GM19438 (cell line): ENCODE measurements around the gene VPS37C.
"Not testable (repeated sequence)": the region's sequence is repeated elsewhere in the genome, so short reads cannot be mapped to it uniquely, and the experiment has no call there.

Source experiments
- ATAC-seq: cut with Tn5 transposase; IDR thresholded peaks from one replicate; pipeline ENCODE4 v1.9.1; 2021; ENCODE audit warnings: low read depth; ENCODE audit not compliant: unreplicated experiment

Gene VPS37C

DNA sequence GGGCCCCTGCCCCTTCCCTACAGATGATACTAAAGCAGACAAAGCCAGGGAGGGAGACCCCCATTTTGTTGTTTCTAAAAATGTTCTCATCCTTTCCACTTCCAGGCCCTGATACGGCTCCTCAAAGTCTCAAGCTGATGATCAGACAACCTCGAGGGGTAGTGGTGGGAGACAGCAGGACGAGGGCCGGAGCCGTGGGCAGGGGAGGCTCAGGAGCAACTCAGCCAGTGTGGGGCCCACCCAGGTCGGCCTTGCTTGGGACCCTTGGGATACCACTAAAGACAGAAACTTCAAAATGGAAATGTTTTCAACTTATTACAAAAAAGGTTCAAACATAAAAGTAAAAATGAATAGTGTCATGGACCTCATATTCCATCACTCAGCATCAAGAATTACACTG lies 15.2 kb upstream of the VPS37C start:
- no peak for ATAC-seq

DNA sequence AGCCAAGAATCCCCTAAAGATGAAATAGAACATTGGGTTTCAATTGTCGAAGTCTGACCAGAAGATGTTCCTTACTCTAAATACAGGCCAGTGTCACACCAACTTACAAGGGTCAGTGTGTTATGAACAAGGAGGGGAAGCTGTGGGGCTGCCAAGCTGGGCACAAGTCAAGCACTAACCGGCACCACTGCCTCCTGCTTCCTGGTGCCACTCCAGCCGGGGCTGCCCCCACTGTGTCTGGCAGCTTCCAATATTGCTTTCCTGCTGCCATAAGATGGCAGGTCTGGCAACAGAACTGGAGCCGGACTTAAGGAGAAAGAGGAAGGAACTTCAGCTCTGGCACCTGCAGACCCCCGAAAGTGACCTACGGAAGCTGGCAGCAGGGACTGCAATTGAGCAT lies 13.7 kb upstream of the VPS37C start:
- no peak for ATAC-seq

DNA sequence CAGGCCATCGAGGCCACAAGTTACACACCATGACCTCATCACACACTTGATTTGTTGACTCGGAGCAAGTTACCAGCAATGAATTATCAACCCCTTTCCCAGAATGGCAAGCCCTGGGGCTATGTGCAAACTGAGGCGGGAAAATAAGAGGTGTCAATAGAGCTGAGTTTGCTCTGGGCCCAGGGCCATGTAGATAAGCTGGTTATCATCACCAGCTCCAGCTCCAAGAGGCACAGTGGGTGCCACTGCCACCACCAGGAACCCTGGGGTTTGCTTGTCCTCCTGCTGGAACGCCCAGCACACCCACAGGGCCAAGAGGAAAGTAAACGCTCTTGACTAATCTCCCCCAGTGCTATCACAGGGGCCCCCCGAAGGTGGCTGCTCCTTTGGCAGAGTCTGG lies 13.0 kb upstream of the VPS37C start:
- no peak for ATAC-seq

DNA sequence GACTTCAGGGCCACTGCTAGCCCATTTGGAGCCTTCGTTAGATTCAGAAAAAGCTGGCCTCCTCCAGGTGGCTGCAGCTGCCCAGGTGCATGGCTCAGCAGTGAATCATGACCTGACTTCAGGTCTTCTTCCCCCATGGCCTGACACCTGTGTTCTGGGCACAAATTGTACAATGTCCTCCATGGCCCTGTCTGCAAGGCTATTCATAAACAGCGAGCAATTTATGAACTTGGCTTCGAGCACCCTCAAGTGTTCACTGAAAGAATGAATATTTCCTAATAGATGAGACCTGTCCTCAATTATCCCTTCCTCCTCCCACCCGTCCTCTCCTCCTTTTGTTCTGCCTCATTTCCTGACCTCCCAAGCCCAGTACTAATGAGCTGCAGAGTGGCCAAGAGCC lies 12.2 kb upstream of the VPS37C start:
- ATAC-seq: no peak

DNA sequence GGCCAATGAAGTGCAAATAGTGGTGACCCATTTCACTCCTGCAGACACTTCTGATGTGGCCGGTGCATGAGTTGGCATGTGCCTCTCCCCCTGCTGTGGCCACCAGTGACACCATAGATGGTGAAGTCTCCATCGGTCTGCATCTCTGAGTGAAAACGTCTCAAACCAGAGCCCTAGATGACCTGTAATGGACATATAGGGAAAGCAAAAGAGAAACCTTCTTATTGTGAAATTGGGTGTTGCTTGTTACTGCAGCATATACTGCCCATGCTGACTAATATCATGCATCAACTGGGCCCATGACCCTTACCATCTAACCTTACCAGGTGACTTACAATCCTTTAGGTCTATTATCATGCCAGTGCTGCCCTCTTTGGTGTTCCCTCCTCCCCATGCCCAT lies 11.7 kb upstream of the VPS37C start:
- ATAC-seq: no peak

DNA sequence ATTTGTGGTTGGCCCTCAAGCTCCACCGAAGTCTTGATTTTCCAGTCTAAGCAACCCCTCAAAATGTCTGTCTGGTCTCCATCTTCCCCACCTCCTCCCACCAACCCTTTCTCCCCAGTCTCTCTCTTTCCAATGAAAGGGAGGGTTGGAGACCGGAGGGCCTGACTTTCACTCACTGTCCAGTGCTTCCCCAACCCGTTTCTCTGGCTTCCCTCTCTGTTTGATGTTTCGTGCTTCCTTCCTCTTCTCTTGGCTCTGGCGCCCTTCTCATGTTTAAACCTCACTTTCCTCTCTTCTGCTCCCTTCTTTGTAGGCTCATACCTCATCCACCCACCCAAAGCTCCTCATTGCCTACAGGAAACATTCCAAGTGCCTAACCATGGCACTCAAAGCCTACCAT lies 11.1 kb upstream of the VPS37C start:
- ATAC-seq: no peak

DNA sequence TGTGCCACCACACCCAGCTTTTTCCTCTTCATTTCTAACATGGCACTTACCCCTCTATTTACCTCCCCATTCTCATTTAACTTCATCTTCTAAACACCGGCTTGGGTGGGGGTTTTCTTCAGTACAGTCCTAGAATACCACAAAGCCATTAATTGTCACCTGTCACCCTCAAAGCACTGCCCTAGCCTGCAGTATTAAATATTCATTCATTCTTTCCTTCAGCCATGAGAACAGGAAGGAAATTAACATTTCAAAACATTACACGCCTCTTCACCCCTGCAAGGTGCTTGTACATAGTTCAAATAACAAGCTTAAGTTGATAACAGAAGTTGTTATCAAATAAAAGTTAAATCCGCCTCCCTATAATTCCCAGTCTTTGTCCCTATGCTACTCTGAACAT lies 10.7 kb upstream of the VPS37C start:
- ATAC-seq: no peak

DNA sequence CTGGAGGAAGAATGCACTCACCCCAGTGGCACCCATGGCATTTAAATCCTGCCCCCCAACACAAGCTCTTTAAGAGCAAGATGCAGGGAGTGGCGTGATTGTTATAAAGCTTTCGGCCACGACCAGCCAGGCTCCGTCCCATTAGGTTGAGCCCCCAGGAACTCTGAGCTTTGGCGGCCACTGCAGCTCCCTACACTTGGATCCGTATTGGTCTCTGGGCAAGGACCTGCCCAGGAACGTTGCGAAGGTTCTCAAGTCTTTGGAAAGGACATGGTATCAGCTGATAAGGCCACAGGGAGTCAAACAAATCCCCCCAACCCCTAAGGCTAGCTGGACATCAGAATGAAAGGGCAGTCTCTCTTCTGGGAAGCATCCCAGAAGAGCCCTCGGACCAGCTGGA lies 9.3 kb upstream of the VPS37C start:
- no peak for ATAC-seq

DNA sequence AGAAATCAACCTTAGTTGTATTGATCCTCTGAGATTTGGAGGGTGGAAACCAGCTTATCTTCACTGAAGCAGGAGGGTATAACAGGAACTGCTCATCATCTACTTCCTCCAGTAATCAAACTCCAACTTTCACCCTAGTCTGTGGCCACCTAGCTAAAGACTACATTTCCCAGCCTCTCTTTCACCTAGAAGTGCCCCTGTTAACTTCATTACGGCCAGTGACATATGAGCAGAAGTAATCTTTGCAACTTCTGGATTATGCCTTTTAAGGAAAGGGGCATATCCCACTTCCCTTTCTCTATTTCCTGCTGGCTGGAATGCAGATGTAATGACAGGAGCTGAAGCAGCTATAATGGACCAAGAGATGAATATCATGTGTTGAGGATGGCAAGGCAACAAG lies 7.6 kb upstream of the VPS37C start:
- ATAC-seq: no peak

DNA sequence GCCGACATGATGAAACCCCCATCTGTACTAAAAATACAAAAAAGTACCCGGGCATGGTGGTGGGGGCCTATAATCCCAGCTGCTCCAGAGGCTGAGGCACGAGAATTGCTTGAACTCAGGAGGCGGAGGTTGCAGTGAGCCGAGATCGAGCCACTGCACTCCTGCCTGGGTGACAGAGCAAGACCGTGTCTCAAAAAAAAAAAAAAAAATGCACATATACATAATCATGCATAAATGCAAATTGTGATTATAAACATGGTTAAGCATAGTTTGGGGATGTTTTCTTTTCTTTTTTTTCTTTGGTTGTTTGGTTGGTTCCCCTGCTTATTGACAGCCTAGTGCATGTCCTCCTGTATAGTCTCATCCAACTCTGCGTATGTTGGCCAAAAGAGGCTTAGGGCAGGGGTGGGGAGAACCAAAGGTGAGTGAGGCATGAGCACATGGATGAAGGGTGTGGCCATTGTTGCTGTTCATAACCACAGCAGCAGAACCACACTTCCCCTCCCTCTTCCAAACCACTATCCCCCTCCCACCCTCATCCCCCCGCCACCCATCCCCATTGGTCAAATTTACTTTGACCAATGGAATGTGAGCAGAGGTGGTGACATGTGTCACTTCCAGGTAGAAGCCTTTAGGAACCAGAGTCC lies 6.9 kb upstream of the VPS37C start:
- no peak for ATAC-seq

DNA sequence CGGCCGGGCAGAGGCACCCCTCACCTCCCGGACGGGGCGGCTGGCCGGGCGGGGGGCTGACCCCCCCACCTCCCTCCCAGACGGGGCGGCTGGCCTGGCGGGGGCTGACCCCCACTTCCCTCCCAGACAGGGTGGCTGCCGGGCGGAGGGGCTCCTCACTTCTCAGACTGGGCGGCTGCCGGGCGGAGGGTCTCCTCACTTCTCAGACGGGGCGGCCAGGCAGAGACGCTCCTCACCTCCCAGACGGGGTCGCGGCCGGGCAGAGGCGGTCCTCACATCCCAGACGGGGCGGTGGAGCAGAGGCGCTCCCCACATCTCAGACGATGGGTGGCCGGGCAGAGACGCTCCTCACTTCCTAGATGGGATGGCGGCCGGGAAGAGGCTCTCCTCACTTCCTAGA lies 5.1 kb upstream of the VPS37C start:
- ATAC-seq: not testable (repeated sequence)

DNA sequence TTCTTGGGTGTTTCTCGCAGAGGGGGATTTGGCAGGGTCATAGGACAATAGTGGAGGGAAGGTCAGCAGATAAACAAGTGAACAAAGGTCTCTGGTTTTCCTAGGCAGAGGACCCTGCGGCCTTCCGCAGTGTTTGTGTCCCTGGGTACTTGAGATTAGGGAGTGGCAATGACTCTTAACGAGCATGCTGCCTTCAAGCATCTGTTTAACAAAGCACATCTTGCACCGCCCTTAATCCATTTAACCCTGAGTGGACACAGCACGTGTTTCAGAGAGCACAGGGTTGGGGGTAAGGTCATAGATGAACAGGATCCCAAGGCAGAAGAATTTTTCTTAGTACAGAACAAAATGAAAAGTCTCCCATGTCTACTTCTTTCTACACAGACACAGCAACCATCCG lies 4.6 kb upstream of the VPS37C start:
- ATAC-seq: not testable (repeated sequence)

DNA sequence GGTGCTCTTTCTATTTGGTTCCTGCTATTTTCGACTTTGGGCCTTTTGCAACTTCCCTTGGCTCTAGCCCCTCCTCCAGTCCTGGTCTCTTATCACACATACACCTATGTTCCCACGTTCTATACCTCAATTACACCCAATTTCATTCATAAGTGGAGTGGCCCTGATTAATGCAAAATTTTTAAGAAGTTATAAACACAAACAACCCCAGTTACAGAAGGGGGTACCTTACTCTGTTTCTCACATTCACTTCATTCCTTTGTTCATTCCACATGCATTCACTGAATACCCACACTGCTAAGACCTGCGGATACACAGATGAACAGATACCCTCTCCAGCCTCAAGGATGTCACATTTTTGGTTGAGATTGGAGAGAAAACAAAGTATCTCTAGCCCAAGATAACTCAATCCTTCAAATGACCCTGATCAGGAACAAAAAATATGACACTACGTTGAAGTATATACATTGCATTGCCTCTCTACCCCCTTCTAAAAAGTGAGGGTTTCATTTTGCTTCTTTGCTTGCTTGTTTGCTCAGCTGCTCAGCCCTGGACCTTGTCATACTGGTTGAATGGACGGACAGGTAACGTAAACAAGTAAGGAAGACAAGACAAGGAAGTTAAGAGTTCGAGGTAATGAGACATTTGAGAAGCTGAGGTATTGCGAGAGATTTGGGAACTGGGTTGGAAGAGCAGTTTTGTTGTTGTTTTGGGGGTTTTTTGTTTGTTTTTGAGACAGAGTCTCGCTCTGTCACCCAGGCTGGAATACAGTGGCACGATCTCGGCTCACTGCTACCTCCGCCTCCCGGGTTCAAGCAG lies 3.6 kb upstream of the VPS37C start:
- ATAC-seq: no peak

DNA sequence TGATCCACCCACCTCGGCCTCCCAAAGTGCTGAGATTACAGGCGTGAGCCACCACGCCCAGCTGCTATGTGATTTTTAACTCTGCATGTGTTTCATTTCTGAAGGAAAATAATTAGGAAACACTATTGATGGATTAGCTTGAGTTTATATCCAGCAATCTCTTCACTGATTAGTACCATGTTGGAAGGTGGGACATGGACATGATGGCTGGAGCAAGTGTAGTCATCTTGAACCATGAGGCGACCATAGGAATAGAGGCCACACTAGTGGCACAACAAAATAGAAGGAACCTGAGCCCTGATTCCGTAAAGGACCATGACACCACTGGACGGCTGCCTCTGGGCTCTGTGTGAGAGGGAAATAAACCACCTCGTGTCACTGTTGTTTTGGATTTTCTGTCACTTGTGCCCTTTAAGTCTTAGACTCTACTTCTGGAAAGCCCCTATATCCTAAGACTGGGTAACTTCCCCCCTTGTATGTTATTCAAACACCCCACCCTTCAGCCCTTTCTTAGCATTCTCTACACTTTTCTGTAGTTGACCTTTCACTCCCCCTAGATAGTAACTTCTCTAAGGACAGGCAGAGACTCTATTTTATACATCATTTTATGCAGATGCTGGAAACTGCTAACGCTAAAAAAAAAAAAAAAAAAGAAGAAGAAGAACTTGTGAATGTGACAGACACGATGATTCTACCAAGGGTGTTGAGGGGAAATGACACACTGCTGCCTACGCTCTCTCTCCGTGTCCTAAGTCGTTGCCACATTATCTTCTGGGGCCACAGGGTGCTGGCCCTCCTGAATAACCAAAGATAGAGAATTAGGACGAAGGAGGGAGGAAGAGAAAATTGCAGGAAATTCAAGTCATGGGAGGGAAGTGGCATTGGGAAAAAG lies 2.7 kb upstream of the VPS37C start:
- ATAC-seq: no peak

DNA sequence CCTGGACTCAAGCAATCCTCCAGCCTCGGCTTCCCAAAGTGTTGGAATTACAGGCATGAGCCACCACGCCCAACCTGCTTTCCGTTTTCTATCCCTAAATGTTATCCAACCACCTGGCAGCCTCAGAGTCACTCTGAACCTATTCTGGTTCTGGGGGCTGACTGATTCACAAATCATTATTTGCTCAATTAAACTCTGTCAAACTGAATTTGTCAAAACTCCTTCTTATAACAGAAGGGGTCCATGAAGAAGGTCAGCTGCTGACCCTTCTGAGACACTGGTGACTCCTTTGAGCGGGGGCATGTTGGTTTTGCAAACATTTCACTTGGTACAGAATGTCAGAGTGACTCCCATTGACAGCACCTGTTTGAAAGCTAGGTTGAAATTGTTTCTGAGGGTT lies 1.8 kb upstream of the VPS37C start:
- no peak for ATAC-seq

DNA sequence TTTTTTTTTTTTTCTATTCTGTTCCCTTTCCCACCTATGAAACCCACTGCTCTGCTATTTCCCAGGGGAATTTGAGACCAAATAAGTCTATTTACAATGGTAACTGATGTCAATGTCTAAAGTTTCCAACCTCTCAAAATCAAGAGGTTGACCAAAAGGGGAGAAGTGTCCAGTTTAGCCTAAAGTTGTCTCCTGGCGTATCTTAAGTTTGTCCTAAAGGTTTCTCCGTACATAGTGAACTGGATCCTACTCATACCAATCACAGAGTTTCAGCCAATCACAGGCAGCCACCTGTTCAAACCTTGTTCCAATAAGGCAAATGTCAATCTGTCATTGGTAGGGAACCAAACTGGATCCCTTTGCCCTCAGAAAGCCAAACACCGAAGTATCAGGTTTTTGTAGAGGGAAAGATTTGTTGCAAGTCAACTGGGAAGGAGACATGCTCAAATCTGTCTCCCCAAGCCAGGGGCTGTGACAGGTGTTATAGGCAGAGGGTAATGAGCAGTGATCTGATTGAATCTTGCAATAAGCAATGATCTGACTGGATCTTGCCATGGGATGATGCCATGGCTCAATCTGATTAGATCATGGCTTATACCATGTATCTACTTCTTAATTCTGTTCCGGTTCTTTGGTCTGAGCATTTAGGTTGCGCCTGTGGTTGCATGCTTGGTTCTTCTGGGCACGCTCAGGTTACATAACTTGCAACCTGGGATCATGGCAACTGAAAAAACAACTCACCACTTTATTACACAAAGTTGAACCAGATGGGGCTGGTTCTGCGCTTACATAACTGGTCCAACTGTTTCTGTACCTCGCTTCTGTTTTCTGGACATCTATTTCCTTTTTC lies 1.1 kb upstream of the VPS37C start:
- no peak for ATAC-seq

DNA sequence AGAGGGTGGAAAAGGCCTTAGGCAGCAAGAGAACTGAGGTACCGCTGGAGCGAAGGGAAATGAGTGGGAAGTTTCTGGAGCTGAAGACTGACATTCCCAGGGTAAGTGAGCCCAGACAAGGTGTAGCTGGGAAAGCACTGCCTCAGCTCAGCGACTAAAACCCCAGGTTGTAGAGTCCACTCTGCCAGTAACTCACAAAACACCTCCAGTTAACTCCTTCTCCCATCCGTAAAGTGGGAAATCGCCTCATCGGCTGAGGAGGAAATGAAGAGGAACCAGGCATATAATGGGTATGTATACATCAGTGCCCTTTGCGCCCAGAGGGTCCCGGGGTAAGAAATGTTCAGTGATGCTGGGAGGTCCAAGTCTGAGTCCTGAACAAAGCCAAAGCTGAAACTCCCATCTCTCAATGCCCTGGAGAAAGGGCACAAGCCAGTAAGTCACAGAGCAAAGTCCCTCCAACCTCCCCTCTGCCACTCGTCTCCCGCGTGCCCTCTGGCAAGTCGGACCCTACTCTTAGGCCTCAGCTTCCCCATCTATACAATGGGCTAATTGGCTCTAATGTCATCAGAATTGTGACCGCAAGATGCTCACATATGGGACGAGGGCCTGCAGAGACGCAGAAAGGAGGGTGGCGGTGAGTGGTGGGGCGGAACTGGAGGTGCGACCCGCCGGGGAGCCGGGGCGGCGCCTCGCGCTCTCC lies 588 bp downstream of the VPS37C start:
- no peak for ATAC-seq

DNA sequence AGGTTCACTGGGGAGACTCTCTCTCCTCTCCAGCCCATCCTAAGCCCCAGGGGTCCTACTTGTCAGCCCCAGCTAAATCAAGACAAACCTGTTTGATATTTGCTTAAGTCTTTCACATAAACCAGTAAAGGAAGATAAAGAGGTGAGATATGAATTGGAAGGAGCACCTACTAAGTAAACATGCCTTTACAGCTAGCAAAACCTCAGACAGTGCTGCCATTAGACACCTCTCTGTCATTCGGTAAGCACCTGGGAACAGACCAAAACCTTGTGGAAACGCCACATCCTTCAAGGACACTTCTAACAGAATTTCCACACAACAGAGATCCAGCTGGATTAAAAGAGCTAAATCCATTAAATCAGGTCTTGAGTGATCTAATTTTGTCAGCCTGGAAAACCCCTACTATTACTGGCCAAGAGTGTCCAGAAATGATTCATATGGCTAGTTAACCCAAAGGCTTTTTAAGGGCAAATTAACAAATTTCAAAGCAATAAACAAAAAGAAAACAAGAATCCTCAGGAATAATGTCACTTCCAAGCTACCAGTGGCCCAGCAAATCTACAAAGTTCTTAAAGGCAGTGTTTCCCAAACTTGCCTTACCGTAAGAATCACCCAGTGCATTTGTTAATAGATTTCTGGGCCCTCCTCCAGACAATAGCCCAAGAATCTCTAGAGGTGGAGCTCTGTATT lies 2.4 kb downstream of the VPS37C start:
- no peak for ATAC-seq

DNA sequence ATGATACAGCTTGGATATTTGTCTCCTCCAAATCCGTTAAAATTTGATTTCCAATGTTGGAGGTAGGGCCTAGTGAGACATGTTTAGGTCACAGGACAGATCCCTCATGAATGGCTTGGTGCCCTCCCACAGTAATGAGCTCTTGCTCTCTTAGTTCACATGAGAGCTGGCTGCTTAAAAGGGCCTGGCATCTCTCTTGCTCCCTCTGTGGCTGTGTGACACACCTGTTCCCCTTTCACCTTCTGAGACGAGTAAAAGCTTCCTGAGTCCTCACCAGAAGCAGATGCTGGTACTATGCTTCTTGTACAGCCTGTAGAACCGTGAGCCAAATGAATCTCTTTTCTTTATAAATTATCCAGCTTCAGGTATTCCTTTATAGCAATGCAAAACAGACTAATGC lies 3.5 kb downstream of the VPS37C start:
- no peak for ATAC-seq
